ENCODE measurements around the gene SLC16A9. TPM values are rescaled to one million over a fixed set of nuclear protein-coding genes. Genes with fewer than 3 reads are reported as not detected.
"Not testable (repeated sequence)": the region's sequence is repeated elsewhere in the genome, so short reads cannot be mapped to it uniquely, and the experiment has no call there.

Gene SLC16A9
- total and polyA plus RNA-seq, 5 donors: 0.48 to 4.3 (median 1.1) TPM

GRCh38 chr10:59674215-59674836, 35.3 kb downstream of the SLC16A9 start:
- no peak overlapping the region for H3K27ac ChIP-seq (ENCODE audit: low read length)
- no peak for DNase-seq
- 98% methylated on average over 1 of the region's 1 CpG for WGBS
- no peaks in the 10 kb centered on the region for H3K27me3 ChIP-seq (ENCODE audit: control insufficient read depth, insufficient read depth)
- no peak for ATAC-seq
- no peaks in the 10 kb centered on the region for H3K4me1 ChIP-seq (ENCODE audit: control insufficient read depth, insufficient read depth, low read length)
- no peak overlapping the region for H3K4me3 ChIP-seq (ENCODE audit: low read length)
- intact Hi-C loops (cut with DNase I): no loop called here
- no peaks in the 10 kb centered on the region for H3K9me3 ChIP-seq (ENCODE audit: control insufficient read depth, low read length)

GRCh38 chr10:59672150-59672875, 37.3 kb downstream of the SLC16A9 start:
- H3K4me1 ChIP-seq (ENCODE audit: control insufficient read depth, insufficient read depth, low read length): no peaks in the 10 kb centered on the region
- no peaks in the 10 kb centered on the region for H3K27me3 ChIP-seq (ENCODE audit: control insufficient read depth, insufficient read depth)
- WGBS: 94% methylated on average over 2 of the region's 2 CpGs
- no peak overlapping the region for H3K4me3 ChIP-seq (ENCODE audit: low read length)
- DNase-seq (no peak), ATAC-seq (no peak)
- H3K27ac ChIP-seq (ENCODE audit: low read length): no peak overlapping the region
- intact Hi-C loops (cut with DNase I): no loop called here
- no peaks in the 10 kb centered on the region for H3K9me3 ChIP-seq (ENCODE audit: control insufficient read depth, low read length)

GRCh38 chr10:59670269-59670668, 39.4 kb downstream of the SLC16A9 start:
- ATAC-seq: no peak
- DNase-seq: no peak
- Histone ChIP-seq H3K27ac (ENCODE audit: low read length) (no peak overlapping the region), H3K4me3 (ENCODE audit: low read length) (no peak overlapping the region), H3K9me3 (ENCODE audit: control insufficient read depth, low read length) (no peaks in the 10 kb centered on the region), H3K27me3 (ENCODE audit: control insufficient read depth, insufficient read depth) (no peaks in the 10 kb centered on the region), H3K4me1 (ENCODE audit: control insufficient read depth, insufficient read depth, low read length) (no peaks in the 10 kb centered on the region)
- intact Hi-C loops (cut with DNase I): no loop called here
- 83% methylated on average over 1 of the region's 1 CpG for WGBS

- ATAC-seq: no peak
- DNase-seq: no peak
- Histone ChIP-seq H3K27ac (ENCODE audit: low read length) (no peak overlapping the region), H3K4me3 (ENCODE audit: low read length) (no peak overlapping the region), H3K9me3 (ENCODE audit: control insufficient read depth, low read length) (no peaks in the 10 kb centered on the region), H3K4me1 (ENCODE audit: control insufficient read depth, insufficient read depth, low read length) (no peaks in the 10 kb centered on the region), H3K27me3 (ENCODE audit: control insufficient read depth, insufficient read depth) (no peaks in the 10 kb centered on the region)
- intact Hi-C loops (cut with DNase I): no loop called here
- 63% methylated on average over 4 of the region's 4 CpGs for WGBS
These were observed 41.6 kb downstream of the SLC16A9 start for GRCh38 chr10:59668096-59668495.

- no peak overlapping the region for H3K4me3 ChIP-seq (ENCODE audit: low read length)
- no peak overlapping the region for H3K27ac ChIP-seq (ENCODE audit: low read length)
- DNase-seq: no peak
- ATAC-seq: no peak
- intact Hi-C loops (cut with DNase I): no loop called here
- H3K4me1 ChIP-seq (ENCODE audit: control insufficient read depth, insufficient read depth, low read length): no peaks in the 10 kb centered on the region
- no peaks in the 10 kb centered on the region for H3K27me3 ChIP-seq (ENCODE audit: control insufficient read depth, insufficient read depth)
- H3K9me3 ChIP-seq (ENCODE audit: control insufficient read depth, low read length): no peaks in the 10 kb centered on the region
These were observed 43.3 kb downstream of the SLC16A9 start for GRCh38 chr10:59666310-59666709.

GRCh38 chr10:59663213-59663612, 46.4 kb downstream of the SLC16A9 start:
- H3K4me3 ChIP-seq (ENCODE audit: low read length); H3K27me3 ChIP-seq (ENCODE audit: control insufficient read depth, insufficient read depth); H3K4me1 ChIP-seq (ENCODE audit: control insufficient read depth, insufficient read depth, low read length); H3K27ac ChIP-seq (ENCODE audit: low read length); DNase-seq; intact Hi-C loops (cut with DNase I); ATAC-seq; H3K9me3 ChIP-seq (ENCODE audit: control insufficient read depth, low read length): not testable (repeated sequence)
- WGBS: 98% methylated on average over 7 of the region's 7 CpGs

GRCh38 chr10:59657724-59658123, 51.9 kb downstream of the SLC16A9 start:
- H3K27ac ChIP-seq (ENCODE audit: low read length): no peak overlapping the region
- H3K4me1 ChIP-seq (ENCODE audit: control insufficient read depth, insufficient read depth, low read length): no peaks in the 10 kb centered on the region
- intact Hi-C loops (cut with DNase I): no loop called here
- H3K27me3 ChIP-seq (ENCODE audit: control insufficient read depth, insufficient read depth): no peaks in the 10 kb centered on the region
- WGBS: 86% methylated on average over 1 of the region's 1 CpG
- no peaks in the 10 kb centered on the region for H3K9me3 ChIP-seq (ENCODE audit: control insufficient read depth, low read length)
- ATAC-seq (no peak), DNase-seq (no peak)
- H3K4me3 ChIP-seq (ENCODE audit: low read length): no peak overlapping the region

- Histone ChIP-seq H3K4me1 (ENCODE audit: control insufficient read depth, insufficient read depth, low read length) (no peaks in the 10 kb centered on the region), H3K4me3 (ENCODE audit: low read length) (no peak overlapping the region), H3K27ac (ENCODE audit: low read length) (no peak overlapping the region), H3K27me3 (ENCODE audit: control insufficient read depth, insufficient read depth) (no peaks in the 10 kb centered on the region), H3K9me3 (ENCODE audit: control insufficient read depth, low read length) (no peaks in the 10 kb centered on the region)
- WGBS: 89% methylated on average over 1 of the region's 1 CpG
- ATAC-seq (no peak), DNase-seq (no peak)
- intact Hi-C loops (cut with DNase I): no loop called here
These were observed 54.3 kb downstream of the SLC16A9 start for GRCh38 chr10:59655309-59655708.

- Histone ChIP-seq H3K4me3 (ENCODE audit: low read length) (no peak overlapping the region), H3K27ac (ENCODE audit: low read length) (no peak overlapping the region), H3K27me3 (ENCODE audit: control insufficient read depth, insufficient read depth) (no peaks in the 10 kb centered on the region), H3K9me3 (ENCODE audit: control insufficient read depth, low read length) (no peaks in the 10 kb centered on the region), H3K4me1 (ENCODE audit: control insufficient read depth, insufficient read depth, low read length) (no peaks in the 10 kb centered on the region)
- intact Hi-C loops (cut with DNase I): no loop called here
- DNase-seq (no peak), ATAC-seq (peak in 1 of 2 donors; percentile 31)
- whole genome bisulfite sequencing: 48% methylated on average over 4 of the region's 4 CpGs
These were observed 55.6 kb downstream of the SLC16A9 start for GRCh38 chr10:59654007-59654406.

GRCh38 chr10:59651902-59652301, 57.7 kb downstream of the SLC16A9 start:
- no peaks in the 10 kb centered on the region for H3K9me3 ChIP-seq (ENCODE audit: control insufficient read depth, low read length)
- H3K4me3 ChIP-seq (ENCODE audit: low read length): no peak overlapping the region
- intact Hi-C loops (cut with DNase I): no loop called here
- H3K27me3 ChIP-seq (ENCODE audit: control insufficient read depth, insufficient read depth): no peaks in the 10 kb centered on the region
- H3K4me1 ChIP-seq (ENCODE audit: control insufficient read depth, insufficient read depth, low read length): no peaks in the 10 kb centered on the region
- no peak overlapping the region for H3K27ac ChIP-seq (ENCODE audit: low read length)
- DNase-seq (no peak), ATAC-seq (no peak)
- 89% methylated on average over 3 of the region's 3 CpGs for WGBS

- no peak overlapping the region for H3K4me3 ChIP-seq (ENCODE audit: low read length)
- no peak overlapping the region for H3K27ac ChIP-seq (ENCODE audit: low read length)
- H3K27me3 ChIP-seq (ENCODE audit: control insufficient read depth, insufficient read depth): no peaks in the 10 kb centered on the region
- H3K9me3 ChIP-seq (ENCODE audit: control insufficient read depth, low read length): no peaks in the 10 kb centered on the region
- intact Hi-C loops (cut with DNase I): no loop called here
- ATAC-seq (peak in 1 of 2 donors; percentile 31), DNase-seq (no peak)
- 84% methylated on average over 7 of the region's 7 CpGs for WGBS
- H3K4me1 ChIP-seq (ENCODE audit: control insufficient read depth, insufficient read depth, low read length): no peaks in the 10 kb centered on the region
These were observed 59.9 kb downstream of the SLC16A9 start for GRCh38 chr10:59649606-59650346.
